HG02981 (cell line): ENCODE data around the gene FGD5.

Experiments used
- ATAC-seq: cut with Tn5 transposase; IDR thresholded peaks from one replicate; pipeline ENCODE4 v1.9.1; 2021; ENCODE audit warnings: mild to moderate bottlenecking, moderate library complexity; ENCODE audit not compliant: unreplicated experiment

FGD5 gene

GRCh38 chr3:14959359-14959943 lies 140.7 kb downstream of the FGD5 start:
- ATAC-seq = no peak

GRCh38 chr3:14962762-14963161 lies 144.0 kb downstream of the FGD5 start:
- no peak for ATAC-seq

DNA sequence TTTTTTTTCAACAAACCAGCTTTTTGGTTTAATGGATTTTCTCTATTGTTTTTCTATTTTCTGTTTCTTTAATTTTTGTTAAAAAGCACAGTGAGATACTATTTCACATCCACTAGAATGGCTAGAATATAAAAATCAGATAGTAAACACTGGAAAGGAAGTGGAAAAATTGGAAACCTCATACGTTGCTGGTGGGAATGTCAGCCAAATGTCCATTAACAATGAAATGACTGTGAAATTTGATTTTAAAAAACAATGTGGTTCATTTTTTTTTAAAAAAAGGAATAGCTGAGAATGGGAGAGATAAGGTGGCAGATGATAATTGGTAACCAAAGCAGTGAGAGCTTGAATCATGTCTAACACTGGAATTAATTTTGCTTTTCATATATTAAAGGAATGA lies 148.5 kb downstream of the FGD5 start:
- ATAC-seq = no peak

DNA sequence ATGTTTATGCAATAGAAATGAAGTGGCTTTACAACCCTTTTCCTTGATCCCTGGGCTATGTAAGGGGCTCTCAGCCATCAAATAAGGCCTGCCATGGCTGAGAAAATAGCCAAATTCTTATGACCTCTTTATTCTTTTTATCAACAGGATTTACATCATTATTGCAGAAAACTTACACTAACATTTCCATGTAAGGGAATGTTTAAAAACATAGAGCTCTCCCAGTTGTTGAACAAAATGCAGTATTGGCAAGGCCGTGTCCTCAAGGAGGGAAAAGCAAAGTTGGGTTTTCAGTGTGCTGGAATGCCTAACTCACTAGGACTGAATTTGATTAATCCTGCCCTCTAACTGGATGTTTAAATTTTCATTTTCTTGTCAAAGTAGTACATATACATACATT lies 150.9 kb downstream of the FGD5 start:
- no peak for ATAC-seq

- no peak for ATAC-seq
Observed at GRCh38 chr3:14976317-14976716, 157.6 kb downstream of the FGD5 start.

DNA sequence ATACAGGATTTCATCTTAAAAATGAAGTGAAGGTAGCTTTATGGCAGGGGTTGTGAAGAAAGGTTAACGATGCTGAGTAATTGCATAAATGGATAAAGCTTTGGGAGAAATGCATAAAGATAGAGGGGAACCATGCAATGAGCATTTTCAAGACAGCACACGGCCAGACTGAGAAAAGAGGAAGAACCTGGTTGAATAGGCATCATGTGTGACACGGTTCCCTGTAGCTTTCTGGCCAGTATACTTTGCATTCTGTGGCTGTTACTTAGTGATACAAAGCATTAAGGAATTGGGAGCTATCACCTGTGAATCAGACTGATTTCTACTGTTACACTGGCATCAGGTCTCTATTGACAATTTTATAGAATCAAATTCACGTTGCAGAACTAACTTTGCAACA lies 161.9 kb downstream of the FGD5 start:
- ATAC-seq = peak; percentile 73
